ENCODE measurements around the gene BACE2. TPM values are rescaled to one million over a fixed set of nuclear protein-coding genes. Genes with fewer than 3 reads are reported as not detected.

Gene BACE2
- total RNA-seq, 4 donors from 2014 or later, result 59.0 to 89.1 (median 68.1) TPM

- H3K36me3 ChIP-seq, result no peaks in the 10 kb centered on the region
- H3K9me3 ChIP-seq, result no peaks in the 10 kb centered on the region
- WGBS, 2 donors, result 69 to 71% methylated on average over 10 to 13 of the region's 13 CpGs
- peaks cover 3 to 4% of the 10 kb centered on the region in 2 donors for H3K4me1 ChIP-seq
- H3K27me3 ChIP-seq, result no peaks in the 10 kb centered on the region
- no peak overlapping the region for H3K27ac ChIP-seq
- no peak for TF ChIP-seq POLR2A (IDR thresholded peaks at IDR 0.05)
- TF ChIP-seq CTCF (IDR thresholded peaks at IDR 0.05), result no peak
- no peak for DNase-seq
- intact Hi-C loops (cut with DNase I), result no loop called here
- no peak overlapping the region for H3K4me3 ChIP-seq (replicated peaks in 1 of 3)
These were observed 20.6 kb upstream of the BACE2 start for GRCh38 chr21:41147096-41147978.

GRCh38 chr21:41147979-41148355 is 20.0 kb upstream of the BACE2 start:
- H3K27me3 ChIP-seq, result no peaks in the 10 kb centered on the region
- no peak for DNase-seq
- WGBS, 2 donors, result 82% methylated on average over 6 of the region's 6 CpGs
- intact Hi-C loops (cut with DNase I), result no loop called here
- H3K4me3 ChIP-seq (replicated peaks in 1 of 3), result no peak overlapping the region
- no peaks in the 10 kb centered on the region for H3K4me1 ChIP-seq
- TF ChIP-seq POLR2A (IDR thresholded peaks at IDR 0.05), result no peak
- no peak for TF ChIP-seq CTCF (IDR thresholded peaks at IDR 0.05)
- no peaks in the 10 kb centered on the region for H3K9me3 ChIP-seq
- no peaks in the 10 kb centered on the region for H3K36me3 ChIP-seq
- no peak overlapping the region for H3K27ac ChIP-seq

- Histone ChIP-seq H3K9me3 (no peaks in the 10 kb centered on the region), H3K36me3 (no peaks in the 10 kb centered on the region), H3K27me3 (no peaks in the 10 kb centered on the region), H3K4me1 (no peaks in the 10 kb centered on the region), H3K27ac (no peak overlapping the region), H3K4me3 (replicated peaks in 1 of 3) (no peak overlapping the region)
- DNase-seq, result no peak
- intact Hi-C loops (cut with DNase I), result no loop called here
- WGBS, 2 donors, result 92% methylated on average over 11 of the region's 11 CpGs
- TF ChIP-seq CTCF (IDR thresholded peaks at IDR 0.05) (no peak), POLR2A (IDR thresholded peaks at IDR 0.05) (no peak)
These were observed 19.2 kb upstream of the BACE2 start for GRCh38 chr21:41148798-41149197.

- Histone ChIP-seq H3K36me3 (no peaks in the 10 kb centered on the region), H3K4me1 (no peaks in the 10 kb centered on the region), H3K9me3 (no peaks in the 10 kb centered on the region), H3K27me3 (no peaks in the 10 kb centered on the region), H3K27ac (no peak overlapping the region), H3K4me3 (replicated peaks in 1 of 3) (no peak overlapping the region)
- TF ChIP-seq POLR2A (IDR thresholded peaks at IDR 0.05), result no peak
- no peak for TF ChIP-seq CTCF (IDR thresholded peaks at IDR 0.05)
- intact Hi-C loops (cut with DNase I), result no loop called here
- no peak for DNase-seq
- 64 to 65% methylated on average over 6 of the region's 6 CpGs for WGBS, 2 donors
These were observed 18.8 kb upstream of the BACE2 start for GRCh38 chr21:41149199-41149598.

GRCh38 chr21:41152147-41152546 is 15.8 kb upstream of the BACE2 start:
- no peak for DNase-seq
- H3K4me3 ChIP-seq (replicated peaks in 1 of 3), result no peak overlapping the region
- intact Hi-C loops (cut with DNase I), result no loop called here
- no peak overlapping the region for H3K27ac ChIP-seq
- H3K36me3 ChIP-seq, result no peaks in the 10 kb centered on the region
- 76 to 89% methylated on average over 1 of the region's 1 CpG for WGBS, 2 donors
- H3K9me3 ChIP-seq, result no peaks in the 10 kb centered on the region
- H3K4me1 ChIP-seq, result no peaks in the 10 kb centered on the region
- TF ChIP-seq CTCF (IDR thresholded peaks at IDR 0.05), result no peak
- H3K27me3 ChIP-seq, result no peaks in the 10 kb centered on the region

Measured in thyroid gland (tissue), 4 donors.